Stimulated activated naive CD8-positive, alpha-beta T cell treated with anti-CD3 and anti-CD28 coated beads, Interleukin-15, Interleukin-2, amounts not matched to agents 100 U/mL and 50 U/mL, for 24 hours (primary cell): ENCODE measurements around the gene PNLIP.
A peak's percentile ranks its signal among the peaks of the same experiment; 100 is the strongest.

ENCODE experiments used
- ATAC-seq: fragments of 150-1000 bp; cut with Tn5 transposase; one replicate; pipeline ENCODE4 v1.10.0; 2021
- DNase-seq: peaks from one replicate; pipeline ENCODE4 v3.0.0; 2021

PNLIP gene

DNA sequence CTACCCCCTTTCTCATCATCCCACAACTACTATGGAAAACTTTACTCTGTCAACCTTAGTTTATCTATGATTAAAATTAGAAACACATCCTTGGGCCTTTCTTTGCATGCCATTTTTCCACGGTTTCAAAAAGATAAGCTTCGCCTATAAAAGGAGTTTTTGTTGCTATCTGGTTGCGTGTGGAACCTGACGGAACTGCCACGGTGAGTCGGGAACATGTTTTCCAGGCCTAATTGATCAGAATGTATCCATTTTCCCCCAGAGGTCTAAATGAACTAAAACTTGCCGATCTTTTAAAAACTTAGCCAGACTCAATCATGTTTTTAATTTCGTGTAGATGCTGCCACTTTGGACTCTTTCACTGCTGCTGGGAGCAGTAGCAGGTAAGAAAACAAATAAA lies at the start of gene PNLIP:
TSS of gene PNLIP (plus strand) at position 176 of the 400 bp plus-strand sequence. CDS start at position 338, 162 bp downstream.
- ATAC-seq (no peak), DNase-seq (no peak)

DNA sequence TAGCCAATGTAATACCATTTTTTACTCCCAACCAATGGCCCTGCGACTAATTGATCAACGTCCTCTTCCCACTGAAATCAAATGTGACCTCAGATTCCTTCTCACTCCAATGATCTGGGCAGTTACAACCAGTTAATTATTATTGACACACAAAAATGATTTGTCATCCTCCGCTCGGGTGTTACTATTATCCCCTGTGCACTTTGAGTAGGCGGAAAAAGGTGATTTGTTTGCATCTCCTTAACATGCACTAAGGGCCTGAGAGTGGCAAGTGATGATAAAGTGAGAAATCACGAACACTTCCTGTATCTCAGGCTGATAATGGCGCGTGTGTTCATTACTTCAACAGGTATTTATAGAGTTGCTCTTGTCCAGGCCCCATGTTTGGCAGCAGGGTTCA lies 40.9 kb upstream of the PNLIP start:
- DNase-seq (no peak), ATAC-seq (no peak)

DNA sequence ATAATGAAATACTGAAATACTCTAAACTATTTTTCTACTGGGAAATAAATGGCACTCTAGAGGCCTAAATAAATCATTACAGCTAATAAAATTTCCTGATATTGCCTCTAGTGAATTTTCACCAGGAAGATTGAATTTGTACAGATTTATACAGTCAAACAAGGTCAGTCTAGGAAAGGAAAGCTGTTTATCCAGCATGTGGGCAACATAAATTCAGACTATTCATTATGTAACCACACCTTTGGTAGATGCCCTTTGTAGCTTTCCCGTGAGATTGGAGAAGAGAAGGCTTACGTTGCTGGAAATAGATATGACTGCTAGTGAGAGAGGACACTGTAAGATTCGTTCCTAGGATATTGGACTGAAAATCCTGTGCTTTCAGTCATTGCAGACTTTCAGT lies 35.2 kb upstream of the PNLIP start:
- ATAC-seq (no peak), DNase-seq (no peak)

GRCh38 chr10:116511365-116511764 lies 34.4 kb upstream of the PNLIP start:
- no peak for DNase-seq
- ATAC-seq = no peak

DNA sequence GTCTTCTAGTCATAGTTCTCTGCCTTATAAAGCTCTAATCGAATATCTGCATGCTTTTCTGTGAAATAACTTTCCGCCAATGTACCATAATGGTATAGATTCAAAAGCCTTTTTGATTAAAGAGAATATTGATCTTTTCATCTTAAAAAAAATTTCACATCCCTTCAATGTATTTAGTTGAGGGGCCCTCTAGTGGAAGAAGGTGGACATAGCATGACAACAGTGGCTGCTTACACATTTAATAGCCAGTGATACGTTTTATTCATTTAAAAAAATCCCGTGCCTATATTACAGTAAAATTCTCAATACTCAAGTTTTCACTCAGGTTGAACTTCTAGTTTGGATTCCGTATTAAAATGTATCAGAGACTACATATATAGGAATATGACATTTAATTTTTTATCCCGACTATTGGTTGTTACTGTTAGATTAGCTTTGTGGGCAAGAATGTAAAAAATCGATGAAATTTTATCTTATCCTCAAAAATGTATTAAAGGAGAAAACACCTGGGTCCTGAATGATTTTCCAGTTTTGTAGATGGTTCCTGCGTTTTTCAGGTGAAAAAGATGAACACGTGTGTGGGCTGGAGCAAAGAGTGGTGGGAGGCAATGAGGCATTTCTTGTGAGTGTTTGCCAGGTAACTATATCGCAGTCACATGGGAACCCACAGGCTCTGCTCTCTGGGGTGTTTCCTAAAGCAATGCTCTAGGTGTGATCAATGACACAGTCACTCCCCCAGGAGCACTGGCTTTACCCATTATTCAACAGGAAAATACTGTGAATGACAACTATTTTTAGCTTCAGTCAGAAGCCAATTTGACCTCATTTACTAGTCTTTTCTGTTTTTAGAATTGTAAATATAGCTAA lies 24.1 kb upstream of the PNLIP start:
- peak; percentile 22 for DNase-seq
- ATAC-seq = no peak

DNA sequence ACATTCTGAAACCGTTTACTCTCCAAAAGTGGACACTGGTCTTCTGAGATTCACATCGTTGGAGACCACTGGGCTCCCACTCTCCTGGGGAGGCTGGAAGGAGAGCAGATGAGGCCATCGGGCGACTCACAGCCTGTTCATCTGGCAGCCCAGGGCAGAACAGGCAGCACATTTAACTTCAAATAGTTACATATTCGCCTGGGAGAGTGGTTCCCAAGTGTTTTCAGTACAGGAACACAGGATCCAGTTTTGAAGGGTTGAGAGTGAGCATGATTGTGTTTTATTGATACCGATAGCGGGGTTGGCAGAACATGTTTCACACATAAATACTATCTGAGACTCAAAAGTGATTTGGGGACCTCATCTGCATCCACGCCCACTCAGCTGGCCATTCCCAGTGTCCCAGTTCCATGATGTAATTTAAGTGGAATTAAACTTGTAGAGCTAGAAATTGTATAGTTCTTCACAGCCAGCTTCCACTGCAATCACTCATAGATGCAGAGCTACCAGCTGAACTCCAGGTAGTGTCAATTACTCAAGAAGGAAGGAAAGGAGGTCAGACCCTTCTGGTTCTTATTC lies 22.8 kb upstream of the PNLIP start:
- no peak for ATAC-seq
- no peak for DNase-seq

DNA sequence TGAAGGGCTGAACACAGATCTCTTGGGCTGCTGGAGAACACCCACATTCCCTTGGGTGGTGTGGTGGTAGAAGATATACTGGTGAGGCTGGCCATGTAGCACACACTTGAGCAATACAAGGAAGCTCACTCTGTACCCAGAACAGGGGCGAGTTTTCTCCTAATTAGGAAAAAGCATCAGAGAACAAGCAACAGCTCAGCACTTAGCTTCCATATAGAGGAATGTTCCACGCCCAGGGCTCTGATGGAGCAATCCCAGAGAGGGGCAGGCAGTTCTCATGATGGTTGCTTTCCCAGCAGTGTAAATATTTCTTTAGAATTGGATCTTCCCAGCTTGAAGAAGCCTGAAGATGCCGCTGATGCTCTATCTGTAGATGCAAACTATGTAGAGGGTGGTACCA lies 21.0 kb upstream of the PNLIP start:
- no peak for ATAC-seq
- no peak for DNase-seq

GRCh38 chr10:116526219-116526618 lies 19.5 kb upstream of the PNLIP start:
- no peak for ATAC-seq

DNA sequence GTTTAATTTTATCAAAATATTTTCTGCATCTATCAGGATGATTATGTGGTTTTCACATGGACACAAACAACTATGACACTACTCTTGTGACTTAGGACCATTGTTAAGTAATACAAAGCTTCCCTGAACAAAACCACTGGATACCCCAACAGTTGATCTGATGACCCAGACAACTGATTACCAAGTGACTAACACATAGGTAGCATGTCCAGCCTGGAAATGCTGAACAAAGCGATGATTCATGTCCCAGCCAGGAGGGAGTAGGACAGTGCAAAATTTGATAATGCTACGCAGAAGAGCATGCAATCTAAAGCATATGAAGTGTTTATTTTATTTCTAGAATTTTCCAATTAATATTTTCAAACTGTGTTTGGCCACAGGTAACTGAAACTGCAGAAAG lies 8.9 kb upstream of the PNLIP start:
- no peak for ATAC-seq
- DNase-seq = no peak

More at GRCh38 chr10:116526219-116526618, 19.5 kb upstream of the PNLIP start:
- DNase-seq = no peak

- DNase-seq (no peak), ATAC-seq (no peak)
These were observed 7.3 kb upstream of the PNLIP start for GRCh38 chr10:116538456-116538855.

GRCh38 chr10:116538992-116539391 lies 6.7 kb upstream of the PNLIP start:
- ATAC-seq = no peak

GRCh38 chr10:116540814-116541213 lies 4.9 kb upstream of the PNLIP start:
- ATAC-seq (no peak), DNase-seq (no peak)

More at GRCh38 chr10:116538992-116539391, 6.7 kb upstream of the PNLIP start:
- no peak for DNase-seq

DNA sequence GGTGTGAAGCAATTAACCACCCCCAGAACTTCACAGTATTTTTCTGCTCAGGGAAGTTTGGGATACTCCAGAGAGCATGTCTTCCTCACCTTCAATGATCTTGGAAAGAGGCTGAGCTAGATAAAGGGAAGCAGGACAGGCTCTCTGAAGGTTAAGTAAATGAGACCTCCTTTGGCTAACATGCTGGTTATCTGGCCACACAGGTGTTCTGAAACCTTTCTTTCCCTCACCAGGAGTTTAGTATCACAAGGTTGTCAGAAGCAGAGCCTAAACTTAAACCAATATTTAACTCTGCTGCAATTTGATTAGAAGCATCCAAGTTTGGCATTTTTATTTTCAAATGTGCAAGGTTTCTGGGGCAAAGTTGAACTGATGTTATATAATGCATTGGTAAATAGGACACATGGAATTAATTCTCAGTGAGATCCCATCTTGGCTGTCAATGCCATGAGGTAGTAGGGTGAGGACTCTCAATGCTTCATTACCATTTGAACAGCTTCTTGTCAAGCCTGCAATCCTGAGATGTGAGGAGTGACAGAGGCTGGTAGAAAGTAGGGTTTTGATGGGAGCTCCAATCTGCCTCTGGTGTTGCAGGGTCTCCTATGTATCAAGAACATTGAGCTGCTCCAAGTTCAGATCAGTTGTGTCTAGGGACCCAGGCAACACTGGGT lies 3.6 kb upstream of the PNLIP start:
- no peak for ATAC-seq
- no peak for DNase-seq

DNA sequence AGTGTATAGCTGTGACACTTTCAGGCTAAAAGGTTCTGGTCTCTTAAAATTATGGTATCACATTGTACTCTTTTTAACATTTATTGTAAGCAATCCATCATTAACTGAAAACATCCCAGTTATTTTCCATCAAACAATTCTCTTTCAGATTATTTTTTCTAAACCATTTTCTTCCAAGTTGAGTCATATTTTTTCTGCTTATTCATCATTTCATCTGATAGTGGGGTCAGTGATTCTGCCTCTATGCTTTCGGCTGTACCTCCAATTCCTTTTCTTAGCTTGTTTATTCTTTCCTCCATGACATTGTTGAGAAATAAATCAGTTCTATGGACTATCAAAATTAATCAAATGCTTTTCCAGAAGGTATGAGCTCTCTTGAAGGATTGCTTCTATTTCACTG lies 609 bp upstream of the PNLIP start:
- DNase-seq = no peak

DNA sequence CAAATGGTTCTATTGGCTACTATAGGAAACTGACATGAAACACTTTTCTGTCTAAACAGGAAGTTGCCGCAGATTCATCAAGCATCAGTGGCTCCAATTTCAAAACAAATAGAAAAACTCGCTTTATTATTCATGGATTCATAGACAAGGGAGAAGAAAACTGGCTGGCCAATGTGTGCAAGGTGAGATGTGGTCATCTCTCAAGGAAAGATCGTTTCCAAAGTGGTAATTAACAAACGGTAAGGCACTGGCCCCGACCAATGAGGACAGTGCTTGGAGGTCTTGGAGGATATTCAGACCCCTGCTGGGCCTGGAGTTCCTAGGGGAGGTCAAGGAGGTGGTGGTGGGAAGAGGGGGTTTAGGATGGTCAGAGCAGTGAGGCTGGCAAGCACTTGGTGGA lies 2.6 kb downstream of the PNLIP start:
- ATAC-seq (no peak), DNase-seq (no peak)

More for the DNA sequence above, 609 bp upstream of the PNLIP start:
- ATAC-seq = no peak

DNA sequence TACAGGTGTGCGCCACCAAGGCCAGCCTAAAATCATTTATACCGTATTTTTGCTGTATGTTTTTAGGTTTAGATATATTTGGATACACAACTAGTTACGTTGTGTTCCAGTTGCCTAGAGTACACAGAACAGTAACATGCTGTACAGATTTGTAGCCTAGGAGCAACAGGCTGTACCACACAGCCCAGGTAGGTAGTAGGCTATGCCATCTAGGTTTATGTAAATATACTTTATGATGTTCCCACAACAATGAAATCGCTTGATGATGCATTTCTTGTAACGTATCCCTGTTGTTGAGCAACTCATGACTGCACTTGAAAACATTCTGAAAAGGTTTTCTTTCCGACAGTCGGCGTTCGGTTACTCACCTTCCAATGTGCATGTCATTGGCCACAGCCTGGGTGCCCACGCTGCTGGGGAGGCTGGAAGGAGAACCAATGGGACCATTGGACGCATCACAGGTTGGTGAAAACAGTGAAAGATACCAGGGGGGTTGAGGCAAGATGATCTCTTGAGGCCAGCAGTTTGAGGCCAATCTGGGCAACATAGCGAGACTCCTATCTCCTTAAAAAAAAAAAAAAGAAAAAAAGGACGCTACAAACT lies 7.7 kb downstream of the PNLIP start:
- DNase-seq (no peak), ATAC-seq (no peak)

- ATAC-seq = no peak
- no peak for DNase-seq
These were observed 8.9 kb downstream of the PNLIP start for GRCh38 chr10:116554628-116555027.

DNA sequence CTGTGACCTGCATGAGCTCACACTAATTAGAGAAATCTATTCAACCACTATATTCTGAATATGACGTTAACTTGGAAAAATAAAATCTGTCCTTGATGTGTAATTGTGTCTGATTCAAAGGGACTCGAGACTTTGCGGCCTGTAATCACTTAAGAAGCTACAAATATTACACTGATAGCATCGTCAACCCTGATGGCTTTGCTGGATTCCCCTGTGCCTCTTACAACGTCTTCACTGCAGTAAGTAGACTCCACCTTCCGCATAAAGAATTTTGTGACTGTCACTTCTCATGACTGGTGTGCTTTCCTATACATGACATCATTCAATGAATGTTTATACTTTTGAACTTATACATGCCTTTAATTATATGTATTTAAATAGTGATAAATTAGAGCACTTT lies 10.1 kb downstream of the PNLIP start:
- DNase-seq = no peak
- ATAC-seq = no peak

- DNase-seq (no peak), ATAC-seq (no peak)
These were observed 11.7 kb downstream of the PNLIP start for GRCh38 chr10:116557305-116557880.

DNA sequence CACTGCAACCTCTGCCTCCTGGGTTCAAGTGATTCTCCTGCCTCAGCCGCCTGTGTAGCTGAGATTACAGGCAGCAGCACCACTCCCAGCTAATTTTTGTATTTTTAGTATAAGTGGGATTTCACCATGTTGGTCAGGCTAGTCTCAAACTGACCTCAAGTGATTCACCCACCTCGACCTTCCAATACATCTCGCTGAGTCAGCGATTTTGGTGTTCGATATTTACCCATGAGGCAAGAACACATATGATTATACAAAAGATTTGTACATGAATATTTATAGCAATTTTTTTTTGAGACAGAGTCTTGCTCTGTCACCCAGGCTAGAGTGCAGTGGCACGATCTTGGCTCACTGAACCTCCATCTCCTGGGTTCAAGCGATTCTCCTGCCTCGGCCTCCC lies 19.8 kb downstream of the PNLIP start:
- DNase-seq (no peak), ATAC-seq (no peak)

- no peak for DNase-seq
- no peak for ATAC-seq
These were observed 21.2 kb downstream of the PNLIP start for GRCh38 chr10:116566932-116567331.

GRCh38 chr10:116567335-116567734 lies 21.6 kb downstream of the PNLIP start:
- ATAC-seq = no peak
- DNase-seq = no peak
